NCI-H2196 (cell line): ENCODE results near the gene HOXA10.

Source experiments
- DNase-seq: peaks from one replicate; lab custom pipeline; 2025; ENCODE audit not compliant: unreplicated experiment; lab: John Stamatoyannopoulos, UW

The HOXA10 gene

DNA sequence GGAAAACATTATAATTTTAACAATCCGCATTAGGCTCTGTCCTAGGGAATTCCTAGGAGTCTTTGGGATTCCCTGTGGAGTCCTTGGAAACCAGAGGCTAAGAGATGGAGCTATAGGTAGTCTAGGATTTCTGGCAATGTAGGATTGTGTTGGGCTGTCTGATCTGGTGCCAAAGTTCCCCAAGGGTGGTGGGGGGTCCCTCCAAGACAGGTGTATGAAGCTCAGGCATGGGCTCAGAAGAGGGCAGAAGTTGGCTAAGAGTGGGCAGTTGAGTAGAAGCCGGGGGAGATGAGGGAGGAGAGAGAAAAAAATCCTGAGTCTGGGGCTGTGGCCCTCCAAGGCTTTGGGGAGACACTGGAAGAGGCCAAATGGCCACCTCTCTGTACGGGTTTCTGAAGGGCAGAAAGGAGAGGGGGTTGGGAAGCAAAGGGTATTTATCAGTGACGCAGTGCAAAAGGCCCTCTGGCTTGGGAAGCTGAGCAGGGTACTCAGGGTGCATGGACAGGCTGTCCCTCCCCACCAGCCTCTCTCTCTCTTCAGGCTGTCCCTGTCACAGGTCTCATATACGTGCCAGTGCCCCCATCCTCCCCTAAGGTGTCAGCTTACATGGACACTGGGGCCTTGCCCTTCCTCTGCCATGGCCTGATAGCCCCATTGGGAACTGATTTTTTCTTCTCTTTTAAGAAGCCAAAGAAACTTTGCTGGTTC is 27.5 kb downstream of the HOXA10 start:
- no peak for DNase-seq

DNA sequence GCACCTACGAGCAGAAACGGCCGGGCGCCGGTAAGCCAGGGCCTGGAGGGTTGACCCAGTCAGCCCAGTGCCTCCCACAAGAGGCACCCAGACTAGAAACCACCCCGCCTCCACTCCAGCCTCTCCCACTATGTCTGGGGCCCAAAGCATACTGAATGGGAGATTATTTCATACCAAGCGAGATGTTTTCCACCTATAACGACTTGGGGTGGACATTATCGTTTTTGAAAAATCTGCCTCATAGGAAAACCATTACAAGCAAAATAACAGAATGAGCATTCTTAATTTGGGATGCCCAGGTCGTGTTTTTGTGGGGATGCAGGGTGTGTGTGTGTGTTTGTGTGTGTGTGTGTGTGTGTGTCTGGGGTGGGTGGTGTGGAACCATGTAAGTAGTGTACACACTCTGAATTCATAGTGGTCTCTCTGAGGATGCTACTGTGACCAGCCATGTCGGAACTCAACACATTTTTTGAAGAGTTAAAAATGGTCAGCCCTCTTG is 28.2 kb downstream of the HOXA10 start:
- DNase-seq, result no peak

DNA sequence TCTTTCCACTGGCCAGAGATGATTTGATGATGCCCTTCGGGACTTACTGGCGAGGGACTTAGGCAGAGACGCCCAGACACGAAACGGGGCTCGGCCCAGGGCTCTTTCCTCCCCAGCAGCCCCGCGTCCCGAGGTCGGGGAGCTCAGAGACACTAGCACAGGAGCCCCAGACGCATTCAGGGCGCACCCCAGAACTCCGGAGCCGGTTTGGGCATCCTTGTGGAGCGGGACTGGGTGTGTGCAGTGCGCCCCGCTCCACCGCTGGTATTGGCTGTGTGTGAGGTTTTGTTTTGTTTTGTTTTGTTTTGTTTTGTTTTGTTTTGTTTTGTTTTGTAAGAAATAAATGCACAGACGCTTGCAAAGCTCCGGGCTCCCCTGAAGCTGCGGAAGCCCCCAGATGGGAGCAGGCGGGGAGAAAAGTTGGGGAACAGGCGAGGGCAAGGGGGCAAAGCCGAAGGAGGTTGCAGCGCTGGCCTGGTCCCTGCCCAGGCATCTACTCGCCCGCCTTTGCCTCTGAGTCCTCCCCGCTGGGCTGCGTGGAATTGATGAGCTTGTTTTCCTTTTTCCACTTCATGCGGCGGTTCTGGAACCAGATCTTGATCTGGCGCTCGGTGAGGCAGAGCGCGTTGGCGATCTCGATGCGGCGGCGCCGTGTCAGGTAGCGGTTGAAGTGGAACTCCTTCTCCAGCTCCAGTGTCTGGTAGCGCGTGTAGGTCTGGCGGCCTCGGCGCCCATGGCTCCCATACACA is 28.8 kb downstream of the HOXA10 start:
- DNase-seq, result no peak

DNA sequence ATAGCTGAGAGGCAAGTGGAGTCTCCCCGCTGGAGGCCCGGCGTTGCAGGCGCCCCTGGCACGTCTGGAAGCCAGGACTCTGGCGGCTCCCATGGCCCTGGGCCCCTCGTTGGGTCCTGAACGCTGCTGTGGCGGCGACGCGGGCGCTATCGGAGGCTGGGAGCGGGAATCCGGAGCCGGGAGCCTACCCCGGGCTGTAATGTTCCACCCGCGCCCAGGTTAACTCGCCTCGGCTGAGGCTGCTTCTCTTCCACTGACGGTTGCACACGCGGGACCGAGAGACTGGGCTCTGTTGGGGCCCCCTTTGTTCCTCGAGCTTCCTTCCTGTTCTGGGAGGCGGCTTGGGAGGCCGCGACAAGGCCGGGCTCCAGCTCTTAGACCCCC is 29.3 kb downstream of the HOXA10 start:
- no peak for DNase-seq

DNA sequence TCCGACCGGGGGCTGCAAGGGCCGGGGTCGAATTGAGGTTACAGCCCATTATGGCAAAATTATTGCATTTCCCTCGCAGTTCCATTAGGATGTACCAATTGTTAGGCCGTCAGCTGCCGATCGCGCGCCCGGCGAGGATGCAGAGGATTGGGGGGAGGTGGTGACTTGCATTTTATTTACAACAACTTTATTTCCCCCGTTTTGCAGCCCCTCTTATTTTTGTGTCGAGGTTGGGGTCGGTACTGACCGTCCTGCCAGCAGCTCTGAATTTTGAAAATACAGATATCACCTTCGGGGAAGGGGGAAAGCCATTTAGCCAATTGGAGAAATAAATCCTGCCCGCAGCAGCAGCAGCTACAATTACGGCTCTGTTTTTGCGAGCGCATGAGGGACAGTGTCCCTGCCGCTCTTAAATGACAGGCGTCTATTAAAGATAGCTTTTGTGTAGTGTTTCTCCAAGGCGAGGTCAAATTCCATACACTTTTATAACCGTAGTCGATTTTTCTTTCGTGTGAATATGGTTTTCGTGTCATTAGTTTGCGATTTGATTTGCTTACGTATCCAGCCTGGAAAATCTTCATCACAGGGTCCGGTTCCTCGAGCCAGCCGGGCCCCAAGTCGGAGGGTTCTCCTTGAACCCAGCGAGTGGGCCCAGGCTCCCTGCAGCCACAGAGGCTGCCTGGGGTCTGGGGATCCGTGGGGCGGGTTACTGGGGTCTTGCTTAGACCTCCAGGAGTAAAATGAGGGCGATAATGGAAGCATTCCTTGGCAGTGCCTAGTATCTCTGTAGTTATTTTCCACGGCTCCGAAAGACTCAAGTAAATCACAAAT is 30.0 kb downstream of the HOXA10 start:
- DNase-seq, result no peak

DNA sequence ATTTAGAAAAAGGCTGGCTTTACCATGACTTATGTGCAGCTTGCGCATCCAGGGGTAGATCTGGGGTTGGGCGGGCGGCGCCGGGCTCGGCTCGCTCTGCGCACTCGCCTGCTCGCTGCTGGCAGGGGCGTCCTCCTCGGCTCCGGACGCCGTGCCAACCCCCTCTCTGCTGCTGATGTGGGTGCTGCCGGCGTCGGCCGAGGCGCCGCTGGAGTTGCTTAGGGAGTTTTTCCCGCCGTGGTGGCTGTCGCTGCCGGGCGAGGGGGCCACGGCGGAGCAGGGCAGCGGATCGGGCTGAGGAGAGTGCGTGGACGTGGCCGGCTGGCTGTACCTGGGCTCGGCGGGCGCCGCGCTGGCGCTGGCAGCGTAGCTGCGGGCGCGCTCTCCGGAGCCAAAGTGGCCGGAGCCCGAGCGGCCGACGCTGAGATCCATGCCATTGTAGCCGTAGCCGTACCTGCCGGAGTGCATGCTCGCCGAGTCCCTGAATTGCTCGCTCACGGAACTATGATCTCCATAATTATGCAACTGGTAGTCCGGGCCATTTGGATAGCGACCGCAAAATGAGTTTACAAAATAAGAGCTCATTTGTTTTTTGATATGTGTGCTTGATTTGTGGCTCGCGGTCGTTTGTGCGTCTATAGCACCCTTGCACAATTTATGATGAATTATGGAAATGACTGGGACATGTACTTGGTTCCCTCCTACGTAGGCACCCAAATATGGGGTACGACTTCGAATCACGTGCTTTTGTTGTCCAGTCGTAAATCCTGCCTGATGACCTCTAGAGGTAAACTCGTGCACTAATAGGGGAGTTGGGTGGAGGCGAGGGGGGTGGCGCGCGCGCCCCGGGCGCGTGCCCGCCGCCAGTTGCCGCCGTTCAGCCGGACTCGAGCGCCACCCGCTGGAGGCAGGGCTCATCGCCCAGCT is 30.8 kb downstream of the HOXA10 start, which contains the start of gene HOXA5:
Gene HOXA5 (minus strand): TSS at position 659 of the 927 bp plus-strand sequence. CDS start 74 bp downstream, at position 585.
- peak; percentile 89 for DNase-seq

DNA sequence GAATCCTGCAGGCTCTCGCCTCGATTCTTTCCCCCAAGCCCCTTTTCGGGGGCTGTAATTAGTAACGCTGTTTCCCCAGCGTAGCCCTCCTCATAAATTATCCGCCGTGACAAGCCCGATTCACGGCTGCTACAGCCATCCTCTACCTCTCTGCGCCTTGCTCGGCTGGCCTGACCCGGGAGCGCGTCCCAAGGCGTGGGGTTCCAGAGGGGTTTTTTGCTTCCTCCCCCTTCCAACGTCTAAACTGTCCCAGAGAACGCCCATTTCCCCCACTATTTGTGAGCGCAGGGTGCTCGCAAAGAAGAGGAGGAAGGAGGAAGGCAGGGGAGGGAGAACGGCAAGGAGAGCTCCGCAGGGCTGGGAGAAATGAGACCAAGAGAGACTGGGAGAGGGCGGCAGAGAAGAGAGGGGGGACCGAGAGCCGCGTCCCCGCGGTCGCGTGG is 31.5 kb downstream of the HOXA10 start:
- no peak for DNase-seq

DNA sequence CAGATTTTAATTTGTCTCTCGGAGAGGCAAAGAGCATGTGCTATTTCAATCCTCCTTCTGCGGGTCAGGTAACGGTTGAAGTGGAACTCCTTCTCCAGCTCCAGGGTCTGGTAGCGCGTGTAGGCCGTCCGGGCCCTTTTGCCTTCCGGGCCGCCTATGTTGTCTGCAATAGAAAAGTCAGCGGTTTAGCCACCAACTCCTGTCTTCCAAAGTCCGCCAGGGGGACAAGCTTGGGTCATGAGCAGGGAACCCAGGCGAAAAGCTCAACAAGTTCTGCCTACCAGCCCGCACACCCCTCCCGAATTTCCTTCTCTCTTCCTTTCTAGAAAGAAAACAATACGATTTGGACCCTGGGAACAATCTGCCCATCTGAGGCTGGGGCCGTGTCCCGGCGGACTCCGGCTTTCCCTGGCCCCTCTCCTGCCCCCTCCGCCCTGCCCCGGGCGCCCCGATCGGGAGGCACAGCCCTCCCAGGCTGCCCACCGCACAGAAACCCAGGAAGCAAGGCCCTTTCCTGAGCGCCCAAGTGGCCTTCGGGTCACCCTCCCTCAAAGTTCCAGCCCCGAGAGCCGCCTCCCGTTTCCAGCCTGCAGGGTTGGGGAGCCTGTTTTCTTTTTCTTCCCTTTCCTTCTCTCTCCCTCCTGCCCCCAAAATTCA is 32.1 kb downstream of the HOXA10 start:
- DNase-seq, result no peak

DNA sequence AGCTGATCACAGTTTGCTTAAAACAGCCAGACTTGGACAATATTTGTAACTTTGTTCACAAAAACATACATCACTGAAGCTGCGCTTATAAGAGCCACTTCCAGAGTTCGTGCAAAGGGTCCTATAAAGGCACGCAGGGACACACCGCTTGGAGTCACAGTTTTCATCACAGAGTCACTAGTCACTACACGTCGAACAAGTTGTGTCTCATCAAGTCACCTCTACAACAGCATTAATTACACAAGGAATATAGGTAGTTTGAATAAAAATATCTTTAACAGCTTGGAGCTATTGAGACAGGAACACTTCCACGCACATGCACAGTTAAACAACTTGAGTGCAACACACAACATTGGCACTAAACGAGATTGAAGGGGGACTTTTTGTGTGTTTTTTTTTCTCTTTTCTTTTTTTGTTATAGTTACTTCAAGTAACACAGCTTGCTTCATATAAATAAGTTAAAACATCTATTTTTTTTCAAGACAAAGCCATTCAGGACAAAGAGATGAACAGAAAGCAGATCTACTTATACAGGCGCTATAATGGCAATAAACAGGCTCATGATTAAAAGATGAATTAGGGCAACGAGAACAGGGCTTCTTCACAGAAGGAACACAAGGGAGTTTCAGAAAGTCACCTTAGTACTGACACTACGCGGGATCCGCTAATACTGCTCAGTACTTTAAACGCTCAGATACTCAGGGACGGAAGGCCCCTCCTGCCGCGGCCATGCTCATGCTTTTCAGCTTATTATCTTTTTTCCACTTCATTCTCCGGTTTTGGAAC is 32.8 kb downstream of the HOXA10 start:
- no peak for DNase-seq

DNA sequence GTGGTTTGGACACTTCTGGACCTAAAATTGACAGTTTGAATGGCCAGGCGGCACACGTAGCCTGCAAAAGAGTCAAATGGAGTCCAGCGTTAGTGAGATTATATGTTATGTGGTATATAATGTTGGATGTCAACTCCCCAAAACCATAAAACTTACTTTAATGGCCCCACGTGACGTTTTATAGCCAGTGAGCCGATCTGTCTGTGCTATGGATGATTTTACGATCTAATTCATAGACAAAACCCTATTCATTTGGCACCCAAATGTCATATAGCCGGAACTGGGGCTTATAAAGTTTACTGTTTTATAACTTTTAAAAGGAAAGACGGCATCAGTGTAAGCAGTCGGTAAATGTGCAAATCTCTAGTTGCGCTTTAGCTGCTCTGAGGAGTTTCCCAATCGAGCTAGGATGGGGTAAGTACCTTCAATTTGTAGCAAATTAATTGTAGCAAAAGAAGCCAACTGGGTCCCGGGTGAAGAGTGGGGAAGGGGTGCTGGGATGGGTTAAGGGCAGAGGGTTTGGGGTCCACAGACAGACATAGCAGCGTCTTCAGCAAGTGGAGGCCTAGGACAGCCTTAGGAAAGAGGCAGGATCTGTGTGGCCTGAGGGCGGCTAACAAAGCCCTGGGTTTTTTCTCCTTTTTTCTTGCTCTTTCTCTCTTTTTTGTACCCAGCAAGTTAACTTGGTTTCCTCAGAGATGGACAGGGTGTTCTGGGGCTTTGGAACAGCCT is 33.8 kb downstream of the HOXA10 start:
- DNase-seq, result no peak

DNA sequence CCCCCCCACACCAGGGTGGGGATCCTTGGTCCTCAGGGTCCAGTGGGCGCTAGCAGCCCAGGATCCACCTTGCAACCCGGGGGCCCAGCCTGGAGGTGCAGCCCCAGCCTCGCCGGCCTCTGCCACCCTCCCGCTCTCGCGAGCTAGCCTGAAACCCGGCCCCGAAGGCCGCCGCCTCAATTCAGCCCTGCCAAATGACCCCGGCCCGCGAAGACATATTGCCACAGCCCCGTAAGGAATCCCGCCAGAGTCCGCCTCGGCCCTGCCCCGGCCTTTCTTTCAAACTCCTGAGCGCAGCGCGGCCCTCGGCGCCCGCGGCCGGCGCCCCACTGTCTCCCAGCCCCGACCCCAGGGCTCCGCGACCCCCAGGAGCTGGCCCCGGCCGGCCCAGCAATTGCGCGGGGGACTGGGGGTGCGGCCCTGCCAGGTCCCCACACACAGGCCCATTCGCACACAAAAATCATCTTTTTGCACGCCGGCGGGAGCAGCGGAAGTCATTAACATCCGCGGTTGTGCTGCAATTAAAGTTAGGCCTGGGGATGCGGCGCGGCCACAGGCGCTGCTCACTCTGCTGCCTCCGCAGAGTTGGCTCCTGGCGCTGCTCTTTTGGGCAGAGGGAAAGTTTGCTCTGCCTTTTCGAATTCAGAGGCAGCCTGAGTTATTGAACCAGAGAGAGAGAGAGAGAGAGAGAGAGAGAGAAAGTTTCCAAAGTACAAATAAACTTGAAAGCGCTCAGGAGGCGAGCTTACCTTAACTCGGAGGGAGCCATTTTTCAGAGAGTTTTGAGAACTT is 34.6 kb downstream of the HOXA10 start:
- no peak for DNase-seq

DNA sequence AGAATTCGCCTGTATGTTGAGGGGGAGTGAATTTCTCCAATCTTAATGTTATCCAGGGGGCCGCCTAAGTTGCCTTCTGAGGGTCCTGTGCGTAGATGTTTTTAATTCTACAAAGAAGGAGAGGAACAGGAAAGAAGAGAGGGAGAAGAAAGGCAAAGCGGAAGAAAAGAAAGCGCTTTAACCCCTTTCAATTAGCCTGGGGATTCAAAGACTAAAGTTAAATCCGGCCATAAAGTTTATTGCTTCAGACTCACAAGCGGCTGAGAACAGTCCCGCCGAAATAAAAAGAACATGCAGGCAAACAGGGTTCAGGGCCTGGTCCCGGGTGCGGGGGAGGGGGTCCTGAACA is 35.2 kb downstream of the HOXA10 start:
- DNase-seq, result no peak

DNA sequence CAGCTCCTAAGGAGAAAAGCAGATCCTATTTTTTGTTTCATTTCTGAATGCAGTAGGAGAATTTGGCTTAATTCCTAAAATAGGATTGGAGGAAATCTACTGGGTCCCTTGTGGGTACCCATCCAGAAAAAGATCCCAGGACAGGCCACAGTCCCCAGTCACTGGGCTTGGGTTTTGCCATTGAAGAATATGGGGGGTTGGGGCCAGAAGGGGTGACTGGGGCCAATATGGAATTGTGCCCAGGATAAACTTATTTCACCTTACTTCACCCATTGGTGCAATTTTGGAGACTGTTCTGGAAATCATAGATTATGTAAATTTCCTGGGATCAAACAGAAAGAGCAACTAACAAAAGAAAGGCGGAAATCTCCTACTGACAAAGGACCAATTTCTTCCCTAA is 35.6 kb downstream of the HOXA10 start:
- no peak for DNase-seq

DNA sequence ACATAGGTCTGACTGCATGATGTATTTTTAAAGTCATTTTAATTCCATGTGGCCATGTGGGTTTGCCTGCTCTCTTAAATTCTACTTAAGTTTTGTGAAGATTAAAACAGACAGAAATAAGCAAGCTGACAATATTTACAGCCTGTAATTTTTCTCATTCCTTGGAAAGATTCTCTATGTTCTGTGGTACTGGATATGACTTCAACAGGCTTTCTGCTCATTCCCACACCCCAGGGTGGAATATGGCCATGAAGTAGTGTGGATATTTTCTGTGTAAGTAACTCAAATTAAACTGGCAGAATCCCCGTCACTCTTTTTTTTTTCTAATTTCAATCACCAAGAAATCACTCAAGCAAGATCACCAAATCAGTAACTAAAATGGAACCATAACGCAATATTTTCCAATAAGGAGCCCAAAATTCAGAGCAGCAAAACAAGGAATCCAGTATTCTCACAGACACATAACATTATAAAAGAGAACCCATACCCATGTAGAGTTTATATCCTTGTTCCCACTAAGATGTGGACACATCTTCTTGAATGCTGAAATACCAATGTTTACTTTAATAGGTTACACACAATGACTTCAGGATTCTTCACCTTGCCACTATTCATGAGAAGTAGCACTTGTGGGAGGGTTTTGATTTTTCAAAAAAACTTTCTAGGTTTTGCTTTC is 36.3 kb downstream of the HOXA10 start:
- no peak for DNase-seq

DNA sequence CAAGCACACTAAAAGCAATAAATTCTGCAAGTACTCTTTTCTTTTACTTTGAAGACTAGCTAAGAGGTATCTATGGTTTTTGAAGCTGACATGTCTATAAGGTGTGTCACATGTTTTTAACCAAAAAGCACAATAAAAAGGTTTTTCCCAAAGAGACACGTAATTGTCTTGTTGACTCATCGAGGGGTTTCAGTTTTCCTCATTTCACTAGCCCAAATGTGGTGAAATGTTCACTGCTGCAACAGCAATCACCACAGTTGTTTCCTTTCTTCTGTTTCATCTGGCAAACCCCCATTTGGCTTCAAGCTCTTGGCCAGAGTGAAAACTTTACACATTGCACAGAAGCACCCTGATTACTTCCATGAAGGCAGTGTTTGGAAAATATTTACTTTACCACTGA is 39.7 kb downstream of the HOXA10 start:
- DNase-seq, result no peak

DNA sequence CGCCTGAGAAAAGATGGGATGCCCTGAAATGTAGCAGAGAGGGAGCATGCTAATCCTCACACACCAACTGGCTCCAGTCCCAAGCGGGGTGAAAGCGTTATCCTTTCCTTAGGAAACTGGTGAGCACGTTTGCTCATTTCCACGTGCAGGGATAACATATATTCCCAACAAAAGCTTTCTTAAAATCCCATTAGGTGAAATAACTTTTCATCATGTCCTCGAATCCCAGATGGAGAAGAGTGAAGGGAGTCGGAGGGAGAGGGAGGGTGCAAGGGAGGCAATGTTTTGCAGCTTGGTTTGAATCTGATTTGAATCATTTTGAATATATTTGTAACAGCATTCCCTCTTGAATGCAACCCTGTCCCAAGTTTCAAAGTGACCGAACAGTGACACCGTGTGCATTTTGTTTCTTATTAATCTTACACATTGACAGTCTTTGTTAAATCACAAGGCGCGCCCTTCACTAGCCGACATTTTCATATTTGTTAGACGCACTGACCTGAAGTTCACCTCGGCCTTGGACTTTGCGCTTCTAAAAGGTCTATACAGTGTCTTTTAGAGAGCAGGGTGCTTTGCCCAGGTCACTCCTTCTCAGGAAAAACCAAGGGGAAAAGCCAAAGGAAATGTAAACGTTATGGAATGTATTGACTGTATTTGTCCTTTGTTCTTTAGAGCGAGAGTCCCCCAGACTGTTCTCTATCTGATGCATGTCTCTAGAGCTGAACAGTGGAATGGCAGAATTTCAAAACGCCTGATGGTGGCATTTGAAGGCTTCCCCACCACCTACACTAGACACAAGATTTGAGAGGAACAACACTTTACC is 40.5 kb downstream of the HOXA10 start:
- DNase-seq, result no peak
